Dedifferentiated amniotic fluid mesenchymal stem cell (primary cell): ENCODE data around the gene ATG101.
A peak's percentile ranks its signal among the peaks of the same experiment; 100 is the strongest.

ENCODE experiments used
- DNase-seq: peaks from one replicate; pipeline ENCODE4 v3.0.0-alpha.2; 2016; ENCODE audit errors: extremely low spot score

ATG101 gene

DNA sequence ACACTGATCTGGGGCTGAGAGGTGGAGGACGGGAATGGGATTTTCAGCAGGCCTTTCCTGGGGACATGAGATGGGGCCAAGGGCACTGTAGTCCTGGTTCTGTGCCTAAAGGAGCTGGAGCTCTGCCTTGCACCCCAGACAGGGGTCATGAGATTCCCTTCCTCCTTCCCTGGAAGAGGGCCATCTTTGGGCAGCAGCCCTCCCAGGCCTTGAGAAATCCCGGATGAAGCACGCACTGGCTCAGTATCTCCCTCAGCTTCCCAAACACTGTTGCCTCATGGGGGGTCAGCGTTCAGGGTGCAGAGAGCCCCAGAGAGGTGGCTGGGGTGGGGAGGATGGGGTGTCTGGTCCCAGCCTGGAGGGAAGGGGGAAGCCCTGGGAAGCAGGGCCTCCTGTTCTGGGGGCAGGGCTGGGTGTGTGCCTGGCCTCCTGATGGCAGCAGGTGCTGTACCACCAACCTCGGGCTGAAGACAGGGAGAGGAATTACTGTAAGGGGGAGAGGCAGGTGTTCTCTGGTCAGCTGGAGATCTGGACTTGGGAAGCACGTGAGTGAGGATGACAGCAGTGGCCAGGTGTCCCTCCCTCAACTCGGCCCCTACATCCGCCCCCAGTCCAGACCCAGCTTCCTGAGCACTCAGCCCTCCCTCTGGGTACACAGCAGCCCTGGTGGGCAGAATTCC, 26.9 kb upstream of the ATG101 start:
- DNase-seq = no peak

DNA sequence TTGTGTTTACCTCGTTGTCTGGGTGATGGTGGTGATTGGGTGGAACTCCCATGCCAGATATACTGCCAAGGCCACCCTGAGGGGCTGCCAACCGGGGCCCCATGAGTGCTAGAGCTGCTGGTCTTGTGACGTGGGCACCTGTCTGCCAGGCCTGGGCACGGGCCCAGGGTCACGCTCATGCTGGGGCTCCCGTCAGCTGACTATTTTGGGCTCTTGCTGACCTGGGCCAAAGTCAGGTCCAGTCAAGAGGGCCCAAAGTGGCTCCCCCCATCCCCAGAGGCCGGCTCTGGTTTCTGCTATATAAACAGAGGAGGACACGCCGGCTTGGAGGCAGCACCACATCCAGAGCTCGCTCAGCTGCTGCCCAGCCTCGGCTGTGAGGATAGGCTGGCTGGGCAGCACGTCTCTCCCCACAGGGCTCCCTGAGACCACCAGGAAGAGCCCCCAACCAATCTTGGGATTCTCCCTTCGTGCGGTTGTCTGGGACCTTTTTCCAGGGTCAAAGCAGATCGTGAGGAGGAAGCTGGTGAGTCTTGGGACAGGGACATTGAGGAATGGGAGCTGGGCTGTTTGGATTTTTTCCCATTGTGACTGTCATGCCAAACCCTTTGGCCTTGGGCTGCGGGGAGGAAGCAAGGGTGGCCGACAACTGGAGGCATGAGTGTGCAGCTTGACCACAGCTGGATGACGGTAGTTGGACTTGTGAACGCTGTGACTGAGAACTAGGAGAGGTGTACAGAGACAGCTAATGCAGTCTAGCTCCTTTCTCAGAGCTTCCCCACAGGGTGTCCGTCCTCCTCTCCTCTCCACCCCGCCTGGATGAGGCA, 26.2 kb upstream of the ATG101 start:
- DNase-seq = no peak

DNA sequence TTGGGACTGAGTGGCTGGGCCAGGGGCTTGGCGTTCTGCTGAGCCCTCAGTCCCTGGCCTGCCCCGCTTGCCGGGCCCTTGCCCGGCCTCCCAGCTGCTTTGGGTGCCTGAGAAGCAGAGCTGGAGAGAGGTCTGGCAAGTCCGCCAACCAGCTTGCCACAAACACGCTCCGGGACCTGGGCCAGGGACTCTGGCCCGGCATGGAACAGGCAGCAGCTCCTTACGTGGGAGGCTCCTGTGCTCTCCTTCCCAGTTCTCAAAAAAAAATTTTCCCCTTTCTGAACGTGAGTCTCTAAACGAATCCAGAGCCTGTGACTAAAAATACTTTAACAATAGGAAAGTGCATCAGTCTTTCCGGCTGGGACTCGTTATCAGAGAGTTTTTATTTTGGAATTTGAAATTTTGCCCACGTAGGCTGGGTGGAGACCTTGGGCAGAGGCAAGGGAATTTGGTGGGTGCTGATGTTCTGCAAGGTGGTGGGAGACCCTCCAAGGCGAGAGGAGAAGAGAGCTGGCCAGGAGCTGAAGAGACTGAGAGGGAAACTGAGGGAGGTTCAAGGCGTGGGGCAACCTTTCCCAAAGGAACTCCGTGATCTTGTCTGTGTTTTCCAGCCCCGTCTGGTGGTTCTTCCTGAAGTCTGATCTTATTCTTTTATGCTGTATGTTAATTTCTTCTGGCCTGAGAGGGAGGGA, 25.3 kb upstream of the ATG101 start:
- DNase-seq = peak; percentile 68

DNA sequence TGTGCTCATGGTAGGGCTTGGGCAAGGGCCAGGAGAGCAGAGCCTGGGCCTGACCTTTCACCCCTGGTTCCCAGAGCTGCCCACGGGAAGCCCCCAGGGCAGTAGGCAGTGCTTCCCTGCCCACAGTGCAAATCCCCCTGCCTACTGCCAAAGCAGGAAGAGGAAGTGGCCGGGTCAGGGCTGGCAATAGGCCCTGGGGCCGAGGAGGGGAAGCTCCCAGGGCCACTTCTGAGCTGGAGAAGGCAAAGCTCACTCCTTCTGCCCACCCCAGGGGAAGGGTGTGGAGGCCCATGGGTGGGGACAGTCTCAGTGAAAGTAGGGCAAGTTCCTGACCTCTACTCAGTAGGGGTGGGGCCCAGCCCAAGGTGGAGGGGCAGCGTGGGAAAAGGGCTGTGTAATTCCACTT, 24.0 kb upstream of the ATG101 start:
- no peak for DNase-seq

GRCh38 chr12:52046859-52047258, 22.9 kb upstream of the ATG101 start:
- no peak for DNase-seq

DNA sequence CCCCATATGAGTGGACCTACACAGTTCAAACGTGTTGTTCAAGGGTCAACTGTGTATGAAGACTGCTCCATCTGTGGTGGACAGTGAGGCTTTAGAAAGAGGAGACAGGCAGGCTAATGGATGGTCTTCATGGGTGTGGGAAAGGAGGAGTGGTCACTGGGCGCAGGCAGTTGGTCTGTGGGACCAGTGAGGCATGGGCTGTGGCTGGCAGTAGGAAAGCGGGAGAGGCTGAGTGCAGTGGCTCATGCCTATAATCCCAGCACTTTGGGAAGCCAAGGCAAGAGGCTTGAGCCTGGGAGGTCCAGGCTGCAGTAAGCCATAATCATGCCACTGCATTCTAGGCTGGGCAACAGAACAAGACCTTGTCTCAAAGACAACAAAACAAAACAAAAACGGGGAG, 20.5 kb upstream of the ATG101 start:
- DNase-seq = no peak

DNA sequence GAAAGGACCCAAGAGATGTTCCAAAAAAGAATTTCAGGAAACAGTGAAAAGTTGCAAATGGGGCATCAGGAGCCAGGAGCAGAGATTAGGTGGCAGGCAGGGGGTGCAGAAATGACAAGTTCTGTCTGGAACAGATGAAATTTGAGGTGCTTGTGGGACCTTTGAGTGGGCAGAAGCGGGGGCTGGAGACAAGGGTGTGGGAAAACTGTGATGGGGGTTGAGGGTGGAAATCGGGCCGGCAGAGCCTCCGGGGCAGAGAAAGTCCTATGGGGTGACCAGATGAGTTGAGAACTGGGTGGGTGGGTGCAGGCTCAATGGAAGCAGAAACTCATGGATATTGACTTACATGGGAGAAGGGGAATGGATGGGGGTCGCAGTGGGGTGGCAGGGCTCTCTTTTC, 20.1 kb upstream of the ATG101 start:
- no peak for DNase-seq

GRCh38 chr12:52050116-52050757, 19.5 kb upstream of the ATG101 start:
- DNase-seq = no peak

DNA sequence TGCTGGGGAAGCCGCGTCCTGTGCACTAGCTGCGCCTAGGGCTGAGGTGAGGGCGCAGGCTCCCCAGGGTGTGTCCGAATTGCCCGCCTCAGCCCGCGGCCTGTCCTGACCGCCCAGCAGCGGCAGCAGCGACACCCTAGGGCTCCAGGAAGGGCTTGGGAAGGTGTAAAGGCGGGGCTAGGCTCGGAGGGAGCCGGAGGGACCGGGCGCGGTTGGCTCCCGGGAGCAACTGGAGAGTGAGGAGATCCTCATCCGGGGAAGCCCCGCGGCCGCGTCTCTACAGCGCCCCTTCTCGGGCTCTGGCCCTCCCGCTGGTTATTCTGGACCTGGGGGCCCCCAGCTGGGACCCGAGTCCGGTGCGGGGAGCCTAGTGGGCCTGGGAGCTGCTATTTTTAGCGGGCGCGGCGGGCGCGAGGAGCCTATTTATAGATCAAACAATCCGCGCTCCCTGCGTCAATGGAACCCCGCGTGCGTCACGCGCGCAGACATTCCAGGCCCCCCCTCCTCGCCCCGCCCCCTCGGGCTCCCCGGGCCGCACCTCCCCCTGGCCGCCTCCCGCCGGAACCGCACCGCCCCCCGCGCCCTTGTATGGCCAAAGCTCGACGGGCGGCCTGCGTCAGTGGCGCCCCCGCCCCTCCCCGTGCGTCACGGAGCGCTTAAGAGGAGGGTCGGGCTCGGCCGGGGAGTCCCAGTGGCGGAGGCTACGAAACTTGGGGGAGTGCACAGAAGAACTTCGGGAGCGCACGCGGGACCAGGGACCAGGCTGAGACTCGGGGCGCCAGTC, 18.8 kb upstream of the ATG101 start, which contains the start of gene NR4A1:
TSS of gene NR4A1 (plus strand) at position 685 of the 784 bp plus-strand sequence. CDS start 2,887 bp downstream, outside the sequence.
- DNase-seq = peak; percentile 86

DNA sequence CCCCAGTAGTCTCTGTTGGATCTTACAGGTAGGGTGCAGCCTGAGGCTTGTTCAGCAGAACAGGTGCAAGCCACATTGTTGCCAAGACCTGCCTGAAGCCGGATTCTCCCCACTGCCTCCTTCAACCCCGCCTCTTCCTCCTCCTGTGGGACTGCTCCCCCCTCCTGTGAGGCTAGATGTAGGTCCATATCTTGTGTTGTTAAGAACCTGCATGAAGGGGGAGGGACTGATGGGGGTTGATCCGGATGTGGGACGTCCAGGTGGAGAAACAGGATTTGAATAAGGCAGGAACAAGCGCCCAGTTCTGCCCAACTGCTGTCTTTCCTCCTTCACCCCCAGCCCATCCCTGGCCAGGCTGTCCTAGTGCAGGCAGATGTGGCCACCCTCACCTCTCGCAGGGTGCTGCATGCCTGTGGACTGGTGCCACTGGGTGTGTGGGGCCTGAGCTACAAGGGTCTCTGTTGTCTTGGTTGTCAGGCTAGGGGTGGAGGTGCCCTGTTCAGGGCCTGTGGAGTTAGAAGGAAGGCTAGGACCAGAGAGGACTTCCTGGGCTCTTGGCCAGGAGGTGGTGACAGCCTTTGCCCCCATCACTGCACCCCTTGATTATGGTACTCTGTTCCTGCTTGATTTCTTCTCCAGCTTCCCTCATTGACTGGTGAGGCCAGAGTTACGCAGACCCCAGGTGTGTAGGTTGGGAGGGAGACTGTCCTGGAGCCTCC, 17.2 kb upstream of the ATG101 start:
- no peak for DNase-seq

GRCh38 chr12:52053536-52054209, 16.1 kb upstream of the ATG101 start:
- no peak for DNase-seq

- no peak for DNase-seq
Measured at GRCh38 chr12:52054231-52054832, 15.4 kb upstream of the ATG101 start.

DNA sequence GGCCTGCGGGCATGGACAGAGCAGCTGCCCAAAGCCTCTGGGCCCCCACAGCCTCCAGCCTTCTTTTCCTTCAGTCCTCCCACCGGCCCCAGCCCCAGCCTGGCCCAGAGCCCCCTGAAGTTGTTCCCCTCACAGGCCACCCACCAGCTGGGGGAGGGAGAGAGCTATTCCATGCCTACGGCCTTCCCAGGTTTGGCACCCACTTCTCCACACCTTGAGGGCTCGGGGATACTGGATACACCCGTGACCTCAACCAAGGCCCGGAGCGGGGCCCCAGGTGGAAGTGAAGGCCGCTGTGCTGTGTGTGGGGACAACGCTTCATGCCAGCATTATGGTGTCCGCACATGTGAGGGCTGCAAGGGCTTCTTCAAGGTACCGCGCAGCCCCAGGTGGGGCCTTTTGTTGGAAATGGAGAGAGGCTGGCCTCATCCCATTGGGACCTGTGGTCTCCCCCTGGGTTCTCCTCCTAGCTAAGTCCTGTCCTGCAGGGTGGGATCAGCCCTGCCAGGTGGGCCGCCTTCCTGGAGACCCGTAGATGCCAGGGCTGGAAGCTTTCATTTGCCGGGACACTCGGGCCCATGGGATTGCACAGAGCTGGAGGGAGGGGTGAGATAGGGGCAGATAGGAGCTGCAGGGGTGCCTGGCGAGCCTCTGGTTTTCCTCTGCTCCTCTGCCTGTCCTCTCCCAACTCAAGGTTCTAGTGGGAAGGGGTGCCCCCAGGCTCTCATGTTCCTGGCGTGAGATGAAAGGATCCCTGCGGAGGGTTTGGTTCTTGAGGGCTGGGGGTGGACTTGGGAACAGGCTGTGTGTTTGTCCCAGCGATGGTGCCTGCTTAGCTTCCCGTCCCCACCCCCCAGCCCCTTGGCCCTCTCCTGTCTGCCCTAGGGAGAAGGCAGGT, 14.7 kb upstream of the ATG101 start:
- no peak for DNase-seq

- no peak for DNase-seq
Measured at GRCh38 chr12:52055731-52056711, 13.8 kb upstream of the ATG101 start.

GRCh38 chr12:52056801-52057637, 12.8 kb upstream of the ATG101 start:
- no peak for DNase-seq
